Esophagus muscularis mucosa (tissue), 4 donors: ENCODE data around the gene SH3PXD2A. TPM values are rescaled to one million over a fixed set of nuclear protein-coding genes. Genes with fewer than 3 reads are reported as not detected.
"Not testable (repeated sequence)": the region's sequence is repeated elsewhere in the genome, so short reads cannot be mapped to it uniquely, and the experiment has no call there.

Experiments used
- DNase-seq: peaks from one replicate; pipeline ENCODE4 v3.0.0-alpha.2; 2017; ENCODE audit errors: extremely low spot score
- H3K27ac ChIP-seq, 4 donors: fragments of 200-600 bp; sonication (generic); replicated peaks in 1 of 4; 1 replicate in 3 of 4; 2 replicates in 1 of 4; pipeline ENCODE4 v1.5.1; 2016 to 2019; ENCODE audit warnings: mild to moderate bottlenecking in 1 of 4
- H3K27me3 ChIP-seq, 4 donors: fragments of 200-600 bp; sonication (generic); one replicate each; pipeline versions ENCODE4 v1.5.1 to v1.6.0; 2016 to 2019
- H3K36me3 ChIP-seq, 4 donors: fragments of 200-600 bp; sonication (generic); one replicate each; pipeline ENCODE4 v1.5.1; 2016 to 2019
- H3K4me1 ChIP-seq, 4 donors: fragments of 200-600 bp; sonication (generic); one replicate each; pipeline ENCODE4 v1.5.1; 2016 to 2019
- H3K4me3 ChIP-seq, 4 donors: fragments of 200-600 bp; sonication (generic); 1 replicate in 2 of 4; 2 replicates in 2 of 4; pipeline ENCODE4 v1.5.1; 2016 to 2019; ENCODE audit warnings: mild to moderate bottlenecking in 4 of 4, moderate library complexity in 1 of 4
- H3K9me3 ChIP-seq, 4 donors: fragments of 200-600 bp; sonication (generic); 1 replicate in 3 of 4; 2 replicates in 1 of 4; pipeline ENCODE4 v1.5.1; 2016 to 2019
- CTCF ChIP-seq, 3 experiments: fragments of 200-600 bp in 2 of 3; fragments of 450-650 bp in 1 of 3; sonication (generic) in 2 of 3; IDR thresholded peaks; one replicate each; pipeline ENCODE4 v1.5.1; 2017 to 2019; ENCODE audit warnings: antibody characterized with exemption in 3 of 3, mild to moderate bottlenecking in 2 of 3, moderate library complexity in 1 of 3
- EP300 ChIP-seq: sonication (generic); formaldehyde crosslinking; IDR thresholded peaks from one replicate; pipeline ENCODE4 v1.6.1; 2017; ENCODE audit warnings: antibody characterized with exemption
- POLR2A ChIP-seq: fragments of 450-650 bp; IDR thresholded peaks from one replicate; pipeline ENCODE4 v1.6.1; 2017; ENCODE audit warnings: antibody characterized with exemption, moderate library complexity, mild to moderate bottlenecking, low read depth
- POLR2AphosphoS5 ChIP-seq, 2 donors: sonication (generic); formaldehyde crosslinking; IDR thresholded peaks; one replicate each; pipeline ENCODE4 v1.6.1; 2017; ENCODE audit warnings: antibody characterized with exemption in 2 of 2
- WGBS: methylation state at CpG from one replicate; pipeline ENCODE4 v1.1.5; 2018; 5-methylcytosine and 5-hydroxymethylcytosine counted together
- intact Hi-C: fragments of 100-400 bp; cut with DNase I; formaldehyde crosslinking; loops from one replicate; pipeline ENCODE4 v1.15.1; 2023
- total RNA-seq, 4 donors: library from RNA; depleted of rRNA; stranded (reverse); fragments of >200 nt; gene quantifications; one replicate each; pipeline versions ENCODE4 v1.1.0 to v1.2.1, GENCODE V29; 2016

The SH3PXD2A gene
- total RNA-seq, 4 donors from 2014 or later: 30.5 to 69.3 (median 40.0) TPM

- peak; percentile 46 to 69 for TF ChIP-seq POLR2AphosphoS5 (IDR thresholded peaks at IDR 0.05)
- TF ChIP-seq EP300: no peak
- TF ChIP-seq CTCF (IDR thresholded peaks at IDR 0.05): no peak
- TF ChIP-seq POLR2A: no peak
Measured at GRCh38 chr10:103637927-103638557, 217.3 kb downstream of the SH3PXD2A start.

GRCh38 chr10:103637011-103637410, 218.4 kb downstream of the SH3PXD2A start:
- 47% methylated on average over 10 of the region's 10 CpGs for WGBS
- Histone ChIP-seq H3K36me3 (peaks cover 0 to 10% (median 9%) of the 10 kb centered on the region in 4 donors), H3K4me1 (peaks cover 54 to 79% (median 71%) of the 10 kb centered on the region in 4 donors), H3K9me3 (no peaks in the 10 kb centered on the region), H3K27ac (peak overlapping the region; percentile 83 to 86 (median 84)), H3K27me3 (no peaks in the 10 kb centered on the region), H3K4me3 (no peak overlapping the region)
- intact Hi-C loops: no loop called here
- TF ChIP-seq EP300 (no peak), POLR2AphosphoS5 (IDR thresholded peaks at IDR 0.05) (peak in 1 of 2 donors; percentile 34)
- no peak for DNase-seq

More at GRCh38 chr10:103637927-103638557, 217.3 kb downstream of the SH3PXD2A start:
- Histone ChIP-seq H3K36me3 (peaks cover 0 to 5% (median 4%) of the 10 kb centered on the region in 4 donors), H3K27ac (peak overlapping the region; percentile 83 to 86 (median 84)), H3K9me3 (no peaks in the 10 kb centered on the region), H3K4me1 (peaks cover 54 to 84% (median 78%) of the 10 kb centered on the region in 4 donors), H3K27me3 (no peaks in the 10 kb centered on the region), H3K4me3 (peak overlapping the region in 2 of 4 donors; percentile 5 to 37)
- no peak for DNase-seq
- 30% methylated on average over 7 of the region's 19 CpGs for WGBS
- intact Hi-C loops: no loop called here

- no peak for TF ChIP-seq POLR2AphosphoS5 (IDR thresholded peaks at IDR 0.05)
- TF ChIP-seq POLR2A: no peak
- TF ChIP-seq EP300: no peak
- no peak for TF ChIP-seq CTCF (IDR thresholded peaks at IDR 0.05)
- peaks cover 0 to 15% (median 13%) of the 10 kb centered on the region in 4 donors for H3K36me3 ChIP-seq
- peaks cover 53 to 75% (median 68%) of the 10 kb centered on the region in 4 donors for H3K4me1 ChIP-seq
- 66% methylated on average over 5 of the region's 5 CpGs for WGBS
- peak overlapping the region; percentile 83 to 86 (median 84) for H3K27ac ChIP-seq
- no peak for DNase-seq
- H3K4me3 ChIP-seq: no peak overlapping the region
- no peaks in the 10 kb centered on the region for H3K9me3 ChIP-seq
- H3K27me3 ChIP-seq: no peaks in the 10 kb centered on the region
- intact Hi-C loops: no loop called here
Measured at GRCh38 chr10:103636492-103636891, 218.9 kb downstream of the SH3PXD2A start.

GRCh38 chr10:103635580-103635979, 219.8 kb downstream of the SH3PXD2A start:
- TF ChIP-seq POLR2AphosphoS5 (IDR thresholded peaks at IDR 0.05): no peak
- no peak for TF ChIP-seq CTCF (IDR thresholded peaks at IDR 0.05)
- TF ChIP-seq EP300: no peak
- TF ChIP-seq POLR2A: no peak
- intact Hi-C loops: no loop called here
- Histone ChIP-seq H3K9me3 (no peaks in the 10 kb centered on the region), H3K4me1 (peaks cover 44 to 66% (median 59%) of the 10 kb centered on the region in 4 donors), H3K27ac (peak overlapping the region in 3 of 4 donors; percentile 27 to 85 (median 84)), H3K27me3 (no peaks in the 10 kb centered on the region), H3K4me3 (no peak overlapping the region), H3K36me3 (peaks cover 0 to 17% (median 13%) of the 10 kb centered on the region in 4 donors)
- 38% methylated on average over 4 of the region's 5 CpGs for WGBS
- no peak for DNase-seq

GRCh38 chr10:103633846-103634245, 221.5 kb downstream of the SH3PXD2A start:
- no peak overlapping the region for H3K27ac ChIP-seq
- DNase-seq: no peak
- H3K4me3 ChIP-seq: no peak overlapping the region
- peaks cover 35 to 62% (median 55%) of the 10 kb centered on the region in 4 donors for H3K4me1 ChIP-seq
- no peaks in the 10 kb centered on the region for H3K27me3 ChIP-seq
- intact Hi-C loops: no loop called here
- H3K36me3 ChIP-seq: peaks cover 0 to 19% (median 15%) of the 10 kb centered on the region in 4 donors
- H3K9me3 ChIP-seq: no peaks in the 10 kb centered on the region
- WGBS: 94% methylated on average over 4 of the region's 7 CpGs
- TF ChIP-seq POLR2A: no peak
- no peak for TF ChIP-seq CTCF (IDR thresholded peaks at IDR 0.05)
- no peak for TF ChIP-seq EP300
- no peak for TF ChIP-seq POLR2AphosphoS5 (IDR thresholded peaks at IDR 0.05)

- H3K27ac ChIP-seq, DNase-seq, H3K4me3 ChIP-seq, H3K27me3 ChIP-seq, H3K9me3 ChIP-seq, intact Hi-C loops: not testable (repeated sequence)
- Histone ChIP-seq H3K36me3 (peaks cover 0 to 28% (median 21%) of the 10 kb centered on the region in 4 donors), H3K4me1 (peaks cover 25 to 52% (median 46%) of the 10 kb centered on the region in 4 donors)
- 98% methylated on average over 6 of the region's 6 CpGs for WGBS
Measured at GRCh38 chr10:103632871-103633270, 222.5 kb downstream of the SH3PXD2A start.
